NB4 (cell line): Measurements from ENCODE around the gene USP24.

Experiments
- DNase-seq: peaks from one replicate; pipeline ENCODE4 v3.0.0; 2010; ENCODE audit warnings: low read depth
- H3K4me3 ChIP-seq: one replicate; pipeline ENCODE4 v1.5.1; 2011; ENCODE audit warnings: mild to moderate bottlenecking, low read depth, low read length, moderate library complexity
- MYC ChIP-seq: IDR thresholded peaks from 2 replicates; pipeline ENCODE4 v1.6.1; 2011; ENCODE audit warnings: low read depth, low read length
- POLR2A ChIP-seq: IDR thresholded peaks from 2 replicates; pipeline ENCODE4 v1.6.1; 2011; ENCODE audit warnings: mild to moderate bottlenecking; ENCODE audit not compliant: insufficient read length; ENCODE audit errors: extremely low read depth
- TF ChIP-seq, protein P1 (sequence below): IDR thresholded peaks from 2 replicates; pipeline ENCODE4 v1.6.1; 2011; ENCODE audit warnings: low read depth, low read length
- TF ChIP-seq, protein P2 (sequence below): IDR thresholded peaks from one replicate; pipeline ENCODE4 v1.5.1; 2012; ENCODE audit warnings: low read depth, low read length

The USP24 gene

GRCh38 chr1:55092475-55092874 is 122.7 kb downstream of the USP24 start:
- no peak for DNase-seq
- no peak for TF ChIP-seq POLR2A
- TF ChIP-seq, protein P1, sequence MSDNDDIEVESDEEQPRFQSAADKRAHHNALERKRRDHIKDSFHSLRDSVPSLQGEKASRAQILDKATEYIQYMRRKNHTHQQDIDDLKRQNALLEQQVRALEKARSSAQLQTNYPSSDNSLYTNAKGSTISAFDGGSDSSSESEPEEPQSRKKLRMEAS, result no peak
- TF ChIP-seq, protein P2, sequence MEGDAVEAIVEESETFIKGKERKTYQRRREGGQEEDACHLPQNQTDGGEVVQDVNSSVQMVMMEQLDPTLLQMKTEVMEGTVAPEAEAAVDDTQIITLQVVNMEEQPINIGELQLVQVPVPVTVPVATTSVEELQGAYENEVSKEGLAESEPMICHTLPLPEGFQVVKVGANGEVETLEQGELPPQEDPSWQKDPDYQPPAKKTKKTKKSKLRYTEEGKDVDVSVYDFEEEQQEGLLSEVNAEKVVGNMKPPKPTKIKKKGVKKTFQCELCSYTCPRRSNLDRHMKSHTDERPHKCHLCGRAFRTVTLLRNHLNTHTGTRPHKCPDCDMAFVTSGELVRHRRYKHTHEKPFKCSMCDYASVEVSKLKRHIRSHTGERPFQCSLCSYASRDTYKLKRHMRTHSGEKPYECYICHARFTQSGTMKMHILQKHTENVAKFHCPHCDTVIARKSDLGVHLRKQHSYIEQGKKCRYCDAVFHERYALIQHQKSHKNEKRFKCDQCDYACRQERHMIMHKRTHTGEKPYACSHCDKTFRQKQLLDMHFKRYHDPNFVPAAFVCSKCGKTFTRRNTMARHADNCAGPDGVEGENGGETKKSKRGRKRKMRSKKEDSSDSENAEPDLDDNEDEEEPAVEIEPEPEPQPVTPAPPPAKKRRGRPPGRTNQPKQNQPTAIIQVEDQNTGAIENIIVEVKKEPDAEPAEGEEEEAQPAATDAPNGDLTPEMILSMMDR, result no peak
- no peak for TF ChIP-seq MYC
- H3K4me3 ChIP-seq, result no peak overlapping the region

DNA sequence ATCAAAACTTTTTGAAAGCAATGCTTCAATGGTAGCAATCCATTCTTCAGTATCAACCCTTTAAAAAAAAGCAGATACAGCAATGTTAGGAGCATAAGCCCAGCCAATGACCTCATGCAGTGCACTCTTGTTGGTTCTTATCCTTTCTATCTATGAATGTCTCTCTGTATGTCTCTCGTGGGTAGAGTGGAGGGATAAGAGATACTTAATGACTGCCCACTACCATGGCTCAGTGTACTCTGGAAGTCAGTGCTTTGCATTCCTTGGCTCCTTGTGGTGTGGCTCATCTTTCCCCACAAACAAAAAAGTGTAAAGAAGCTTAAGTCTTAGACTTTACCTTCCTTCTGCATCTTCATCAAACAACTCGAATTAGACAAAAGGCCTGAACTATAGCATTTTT is 125.5 kb downstream of the USP24 start:
- DNase-seq, result no peak
- TF ChIP-seq, protein P2, result no peak
- TF ChIP-seq POLR2A (no peak), MYC (no peak)
- TF ChIP-seq, protein P1, result no peak
- H3K4me3 ChIP-seq, result no peak overlapping the region

DNA sequence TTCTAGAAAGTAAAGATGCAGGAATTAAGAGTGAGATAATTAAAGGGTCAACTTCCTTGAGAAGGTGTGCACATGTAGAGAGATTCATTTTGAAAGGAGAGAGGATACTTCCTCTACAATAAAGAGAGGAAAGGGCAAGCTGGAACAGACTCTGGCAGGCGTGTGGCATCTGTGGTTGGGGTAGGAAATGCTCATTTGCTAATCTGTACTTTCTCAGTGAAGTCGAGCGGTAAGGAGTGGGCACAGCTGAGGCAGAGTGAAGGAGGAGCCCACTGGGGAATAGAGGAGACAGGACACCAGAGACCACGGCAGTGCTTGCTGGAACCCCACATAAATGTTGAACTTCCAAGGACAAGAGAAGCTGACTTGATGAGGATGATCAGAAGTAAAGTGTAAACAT is 126.8 kb downstream of the USP24 start:
- no peak for DNase-seq
- TF ChIP-seq POLR2A (no peak), MYC (no peak)
- TF ChIP-seq, protein P1, result no peak
- TF ChIP-seq, protein P2, result no peak
- no peak overlapping the region for H3K4me3 ChIP-seq

DNA sequence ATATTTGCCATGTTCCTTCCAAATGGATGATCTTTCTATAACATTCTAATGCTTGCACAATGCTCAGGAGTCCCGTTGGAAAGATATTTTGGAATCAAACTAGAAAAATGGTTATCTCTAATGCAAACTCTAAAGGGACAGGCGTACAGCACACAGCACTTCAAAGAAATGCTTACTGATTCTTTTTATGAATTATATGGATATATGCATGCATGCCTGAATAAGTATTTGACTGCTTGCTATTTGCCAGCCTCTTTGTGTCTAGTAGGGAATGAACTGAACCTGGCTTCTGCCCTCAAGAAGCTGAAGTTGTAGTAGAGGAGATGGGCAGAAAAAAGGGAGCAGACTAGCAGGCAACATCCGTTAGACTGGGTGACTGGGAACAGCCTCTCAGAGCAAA is 127.7 kb downstream of the USP24 start:
- TF ChIP-seq, protein P1, result no peak
- TF ChIP-seq POLR2A (no peak), MYC (no peak)
- TF ChIP-seq, protein P2, result no peak
- DNase-seq, result no peak
- no peak overlapping the region for H3K4me3 ChIP-seq

GRCh38 chr1:55084257-55084656 is 130.9 kb downstream of the USP24 start:
- H3K4me3 ChIP-seq, result no peak overlapping the region
- TF ChIP-seq, protein P2, result no peak
- TF ChIP-seq POLR2A (no peak), MYC (no peak)
- TF ChIP-seq, protein P1, result no peak
- no peak for DNase-seq

- no peak for DNase-seq
- TF ChIP-seq MYC (no peak), POLR2A (no peak)
- TF ChIP-seq, protein P1, result no peak
- TF ChIP-seq, protein P2, result no peak
- no peak overlapping the region for H3K4me3 ChIP-seq
These were observed 133.3 kb downstream of the USP24 start for GRCh38 chr1:55081905-55082296.
